Upper lobe of left lung (tissue), 6 donors: Measurements from ENCODE around the gene SLC12A7. TPM values are rescaled to one million over a fixed set of nuclear protein-coding genes. Genes with fewer than 3 reads are reported as not detected.

Experiments used
- ATAC-seq, 2 donors: fragments of 200-7000 bp; cut with Tn5 transposase; one replicate each; pipeline ENCODE4 v1.9.1; 2022; ENCODE audit warnings: mild to moderate bottlenecking in 2 of 2, moderate library complexity in 2 of 2; ENCODE audit not compliant: low FRiP score in 2 of 2
- DNase-seq, 2 donors: peaks; one replicate each; pipeline ENCODE4 v3.0.0-alpha.2; 2019 to 2020
- H3K27ac ChIP-seq, 4 donors: fragments of 200-600 bp; sonication (generic); one replicate each; pipeline ENCODE4 v1.5.1; 2016 to 2019
- H3K27me3 ChIP-seq, 4 donors: fragments of 200-600 bp; sonication (generic); one replicate each; pipeline ENCODE4 v1.5.1; 2017 to 2019
- H3K36me3 ChIP-seq, 4 donors: fragments of 200-600 bp; sonication (generic); one replicate each; pipeline ENCODE4 v1.5.1; 2016 to 2019
- H3K4me1 ChIP-seq, 4 donors: fragments of 200-600 bp; sonication (generic); one replicate each; pipeline ENCODE4 v1.5.1; 2018 to 2019
- H3K4me3 ChIP-seq, 4 donors: fragments of 200-600 bp; sonication (generic); one replicate each; pipeline ENCODE4 v1.5.1; 2017 to 2019; ENCODE audit warnings: mild to moderate bottlenecking in 2 of 4, moderate library complexity in 1 of 4
- H3K9me3 ChIP-seq, 4 donors: fragments of 200-600 bp; sonication (generic); one replicate each; pipeline ENCODE4 v1.5.1; 2018 to 2019
- EP300 ChIP-seq, 4 donors: sonication (generic); formaldehyde crosslinking; IDR thresholded peaks; one replicate each; pipeline ENCODE4 v1.5.1; 2017; ENCODE audit warnings: antibody characterized with exemption in 4 of 4, control low read depth in 2 of 4
- POLR2A ChIP-seq, 4 donors: fragments of 450-650 bp; IDR thresholded peaks; one replicate each; pipeline ENCODE4 v1.5.1; 2016 to 2017; ENCODE audit warnings: antibody characterized with exemption in 4 of 4, mild to moderate bottlenecking in 2 of 4
- POLR2AphosphoS5 ChIP-seq, 2 donors: sonication (generic); formaldehyde crosslinking; IDR thresholded peaks; one replicate each; pipeline ENCODE4 v1.5.1; 2017; ENCODE audit warnings: antibody characterized with exemption in 2 of 2
- WGBS, 2 donors: methylation state at CpG; one replicate each; pipeline ENCODE4 v1.1.5; 2017 to 2018; 5-methylcytosine and 5-hydroxymethylcytosine counted together
- total RNA-seq, 6 donors: library from RNA; depleted of rRNA in 4 of 6; stranded (reverse); fragments of >200 nt in 4 of 6; gene quantifications; one replicate each; pipeline versions ENCODE4 v1.1.0 to v1.2.1, GENCODE V29; 2016 to 2021
- TF ChIP-seq, protein P1 (sequence below), 6 experiments: fragments of 450-650 bp in 4 of 6; fragments of 200-600 bp in 2 of 6; sonication (generic) in 2 of 6; IDR thresholded peaks; one replicate each; pipeline ENCODE4 v1.5.1; 2016 to 2019; ENCODE audit warnings: antibody characterized with exemption in 6 of 6
- donor health status: DM: no; HTN: no; CAD: no; lungs with moderate emphysema.
- donor health status: DM: no; HTN: yes; CAD: no; lungs with severe emphysema.

SLC12A7 gene
- total RNA-seq, 6 donors from 2014 or later, result 31.3 to 138 (median 48.5) TPM

DNA sequence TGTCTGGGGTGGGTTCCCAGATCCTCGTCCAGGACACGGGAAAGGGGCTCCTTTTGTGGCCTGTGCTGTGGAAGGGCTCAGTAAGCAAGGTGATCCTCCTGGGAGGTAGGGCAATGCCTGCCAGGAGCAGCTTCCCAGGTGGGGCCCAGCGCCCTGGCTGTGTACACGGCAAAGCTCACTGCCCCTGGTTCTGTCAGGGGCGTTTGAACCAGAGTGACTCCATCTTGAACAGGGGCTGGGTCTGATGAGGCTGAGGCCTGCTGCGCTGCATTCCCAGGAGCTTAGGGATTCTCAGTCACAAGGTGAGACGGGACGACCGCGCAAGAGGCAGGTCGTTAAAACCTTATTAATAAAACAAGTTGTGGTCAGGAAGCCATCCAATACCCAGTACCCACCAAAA, 19.9 kb upstream of the SLC12A7 start:
- H3K9me3 ChIP-seq, result no peaks in the 10 kb centered on the region
- no peaks in the 10 kb centered on the region for H3K27me3 ChIP-seq
- peak overlapping the region in 2 of 4 donors; percentile 29 to 72 for H3K27ac ChIP-seq
- peaks cover 12 to 25% (median 19%) of the 10 kb centered on the region in 4 donors for H3K4me1 ChIP-seq
- no peak for ATAC-seq
- WGBS, 2 donors, result 89 to 93% methylated on average over 10 to 11 of the region's 11 CpGs
- no peak overlapping the region for H3K4me3 ChIP-seq
- peak in 1 of 2 donors; percentile 47 for DNase-seq
- TF ChIP-seq EP300 (IDR thresholded peaks at IDR 0.05) (no peak), POLR2AphosphoS5 (IDR thresholded peaks at IDR 0.05) (no peak), POLR2A (IDR thresholded peaks at IDR 0.05) (no peak)
- TF ChIP-seq, protein P1, sequence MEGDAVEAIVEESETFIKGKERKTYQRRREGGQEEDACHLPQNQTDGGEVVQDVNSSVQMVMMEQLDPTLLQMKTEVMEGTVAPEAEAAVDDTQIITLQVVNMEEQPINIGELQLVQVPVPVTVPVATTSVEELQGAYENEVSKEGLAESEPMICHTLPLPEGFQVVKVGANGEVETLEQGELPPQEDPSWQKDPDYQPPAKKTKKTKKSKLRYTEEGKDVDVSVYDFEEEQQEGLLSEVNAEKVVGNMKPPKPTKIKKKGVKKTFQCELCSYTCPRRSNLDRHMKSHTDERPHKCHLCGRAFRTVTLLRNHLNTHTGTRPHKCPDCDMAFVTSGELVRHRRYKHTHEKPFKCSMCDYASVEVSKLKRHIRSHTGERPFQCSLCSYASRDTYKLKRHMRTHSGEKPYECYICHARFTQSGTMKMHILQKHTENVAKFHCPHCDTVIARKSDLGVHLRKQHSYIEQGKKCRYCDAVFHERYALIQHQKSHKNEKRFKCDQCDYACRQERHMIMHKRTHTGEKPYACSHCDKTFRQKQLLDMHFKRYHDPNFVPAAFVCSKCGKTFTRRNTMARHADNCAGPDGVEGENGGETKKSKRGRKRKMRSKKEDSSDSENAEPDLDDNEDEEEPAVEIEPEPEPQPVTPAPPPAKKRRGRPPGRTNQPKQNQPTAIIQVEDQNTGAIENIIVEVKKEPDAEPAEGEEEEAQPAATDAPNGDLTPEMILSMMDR (IDR thresholded peaks at IDR 0.05), result no peak
- H3K36me3 ChIP-seq, result no peaks in the 10 kb centered on the region

DNA sequence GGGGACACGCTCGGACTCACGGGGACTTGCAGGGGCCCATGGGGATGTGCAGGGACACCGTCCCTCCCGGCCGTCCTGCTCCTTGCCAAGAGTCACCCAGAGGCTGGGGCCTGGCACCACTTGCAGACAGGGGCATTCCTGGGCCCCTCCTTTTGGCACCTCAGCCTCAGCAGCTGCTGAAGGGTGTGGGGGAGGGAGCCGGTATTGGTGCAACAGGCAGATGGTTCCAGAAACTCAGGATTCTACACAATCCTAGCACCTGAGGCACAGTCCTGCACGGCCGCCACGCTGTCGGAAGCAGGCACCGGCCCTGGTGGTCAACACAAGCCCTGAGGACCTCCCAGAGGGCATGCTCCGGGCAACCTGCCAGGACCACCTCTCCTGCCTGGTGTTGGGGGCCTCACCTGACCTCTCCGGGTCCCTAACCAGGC, 19.3 kb upstream of the SLC12A7 start:
- WGBS, 2 donors, result 80 to 85% methylated on average over 1 to 14 of the region's 14 CpGs
- DNase-seq, result peak; percentile 59 to 80
- TF ChIP-seq, protein P1 (IDR thresholded peaks at IDR 0.05), result no peak
- no peak for TF ChIP-seq POLR2A (IDR thresholded peaks at IDR 0.05)
- TF ChIP-seq POLR2AphosphoS5 (IDR thresholded peaks at IDR 0.05), result no peak
- TF ChIP-seq EP300 (IDR thresholded peaks at IDR 0.05), result no peak

DNA sequence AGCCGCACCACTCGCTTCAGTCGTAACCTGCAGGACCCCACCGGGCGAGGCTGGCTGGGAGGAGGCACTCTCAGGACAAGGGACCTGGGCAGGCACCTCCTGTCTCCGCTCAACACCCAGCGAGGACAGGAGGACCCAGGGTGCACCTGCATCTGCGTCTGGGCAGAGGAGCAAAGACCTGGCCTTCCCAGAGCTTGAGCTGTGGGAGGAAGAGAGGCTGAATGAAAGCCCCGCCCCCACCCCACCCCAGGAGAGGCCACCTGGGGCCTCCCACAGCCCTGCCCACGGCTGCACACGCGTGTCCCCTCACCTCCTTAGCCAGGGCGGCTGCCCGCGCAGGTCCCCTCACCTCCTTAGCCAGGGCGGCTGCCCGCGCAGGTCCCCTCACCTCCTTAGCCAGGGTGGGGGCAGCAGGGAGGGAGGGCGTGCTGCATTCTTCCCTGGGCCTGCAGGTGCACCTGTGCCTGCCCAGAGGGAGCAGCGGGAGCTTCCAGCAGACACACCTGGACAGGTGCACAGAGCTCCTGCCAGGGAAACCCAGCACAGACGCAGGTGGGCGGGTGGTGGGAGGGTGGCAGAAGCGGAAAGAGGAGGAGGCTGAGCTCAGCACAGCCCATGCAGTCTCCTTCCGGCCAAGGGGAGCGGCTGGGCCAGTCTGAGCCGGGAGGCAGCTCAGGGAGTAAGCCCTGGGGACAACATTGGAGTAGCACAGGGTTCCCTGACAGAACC, 18.5 kb upstream of the SLC12A7 start:
- TF ChIP-seq POLR2A (IDR thresholded peaks at IDR 0.05) (peak in 1 of 4 donors; percentile 27), POLR2AphosphoS5 (IDR thresholded peaks at IDR 0.05) (peak in 1 of 2 donors; percentile 26), EP300 (IDR thresholded peaks at IDR 0.05) (no peak)
- TF ChIP-seq, protein P1 (IDR thresholded peaks at IDR 0.05), result peak in 1 of 6 experiments; percentile 29
- WGBS, 2 donors, result 65 to 73% methylated on average over 12 to 26 of the region's 26 CpGs
- Histone ChIP-seq H3K27ac (peak overlapping the region; percentile 5 to 72 (median 69)), H3K4me1 (peaks cover 12 to 25% (median 19%) of the 10 kb centered on the region in 4 donors), H3K4me3 (peak overlapping the region in 1 of 4 donors; percentile 20), H3K27me3 (no peaks in the 10 kb centered on the region), H3K36me3 (no peaks in the 10 kb centered on the region), H3K9me3 (no peaks in the 10 kb centered on the region)
- ATAC-seq (peak; percentile 22 to 74), DNase-seq (peak; percentile 73 to 80)

More for the DNA sequence above, 19.3 kb upstream of the SLC12A7 start:
- Histone ChIP-seq H3K36me3 (no peaks in the 10 kb centered on the region), H3K27me3 (no peaks in the 10 kb centered on the region), H3K4me1 (peaks cover 12 to 25% (median 19%) of the 10 kb centered on the region in 4 donors), H3K4me3 (peak overlapping the region in 1 of 4 donors; percentile 20), H3K9me3 (no peaks in the 10 kb centered on the region), H3K27ac (peak overlapping the region; percentile 5 to 72 (median 69))
- peak in 1 of 2 donors; percentile 9 for ATAC-seq

DNA sequence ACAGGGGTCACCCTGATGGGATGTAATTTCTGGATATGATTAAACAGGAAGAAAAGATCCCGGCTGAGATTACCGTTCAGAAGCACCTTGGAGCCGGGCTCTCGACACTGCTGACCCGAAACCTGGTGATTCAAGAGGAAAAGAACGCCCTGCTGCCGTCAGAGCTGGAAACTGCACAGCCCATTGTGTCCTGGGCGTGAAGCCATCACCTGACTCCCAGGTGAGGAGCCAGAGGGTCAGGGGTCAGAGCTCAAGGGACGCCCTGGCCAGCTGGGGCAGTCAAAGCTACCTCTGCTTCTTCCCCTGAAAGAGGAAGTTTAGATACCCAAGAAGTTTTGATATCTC, 17.8 kb upstream of the SLC12A7 start:
- Histone ChIP-seq H3K27me3 (no peaks in the 10 kb centered on the region), H3K9me3 (no peaks in the 10 kb centered on the region), H3K4me3 (peak overlapping the region in 1 of 4 donors; percentile 20), H3K27ac (peak overlapping the region; percentile 5 to 72 (median 36)), H3K4me1 (peaks cover 12 to 25% (median 19%) of the 10 kb centered on the region in 4 donors), H3K36me3 (no peaks in the 10 kb centered on the region)
- WGBS, 2 donors, result 55% methylated on average over 9 of the region's 9 CpGs
- no peak for ATAC-seq
- TF ChIP-seq POLR2AphosphoS5 (IDR thresholded peaks at IDR 0.05), result no peak
- peak in 1 of 4 donors; percentile 71 for TF ChIP-seq EP300 (IDR thresholded peaks at IDR 0.05)
- DNase-seq, result peak in 1 of 2 donors; percentile 75

DNA sequence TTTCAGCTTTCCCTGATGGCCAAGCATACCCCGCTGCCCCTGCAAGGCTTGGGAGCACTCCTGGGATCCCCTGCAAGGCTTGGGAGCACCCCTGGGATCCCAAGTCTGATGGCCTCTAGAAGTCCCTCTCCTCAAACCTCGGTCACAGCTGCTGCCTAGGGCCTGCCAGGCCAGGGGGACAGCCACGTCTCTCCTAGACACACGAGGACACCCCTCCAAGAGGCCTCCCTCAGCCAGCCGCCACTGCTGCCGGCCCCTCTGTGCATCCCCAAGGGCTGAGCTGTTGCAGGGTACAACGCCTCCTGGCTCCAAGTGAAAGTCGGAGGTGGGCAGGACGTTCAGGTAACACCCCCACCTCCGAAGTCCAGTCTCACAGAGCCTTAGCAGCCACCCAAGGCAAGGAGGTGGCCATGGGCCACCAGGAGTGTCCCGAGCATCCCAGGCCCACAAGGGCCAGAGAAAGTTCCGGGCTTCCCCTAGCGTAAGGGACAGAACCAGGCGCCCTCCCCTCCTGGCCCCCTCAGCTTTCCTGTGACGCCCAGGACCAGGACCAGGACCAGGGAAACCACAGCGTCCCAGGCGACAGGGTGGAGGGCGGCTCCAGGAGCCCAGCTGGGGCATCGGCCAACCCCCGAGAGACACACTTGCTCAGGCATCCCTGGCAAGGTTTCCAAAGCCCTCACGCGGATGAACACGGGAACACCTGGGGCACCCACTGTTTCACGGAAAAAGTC, 17.3 kb upstream of the SLC12A7 start:
- Histone ChIP-seq H3K36me3 (no peaks in the 10 kb centered on the region), H3K4me3 (no peak overlapping the region), H3K9me3 (no peaks in the 10 kb centered on the region), H3K4me1 (peaks cover 12 to 25% (median 19%) of the 10 kb centered on the region in 4 donors), H3K27ac (peak overlapping the region in 3 of 4 donors; percentile 5 to 72 (median 27)), H3K27me3 (no peaks in the 10 kb centered on the region)
- 81 to 87% methylated on average over 10 to 24 of the region's 24 CpGs for WGBS, 2 donors
- ATAC-seq, result no peak
- DNase-seq, result peak; percentile 47 to 63
- TF ChIP-seq EP300 (IDR thresholded peaks at IDR 0.05), result no peak
- TF ChIP-seq, protein P1 (IDR thresholded peaks at IDR 0.05), result no peak
- TF ChIP-seq POLR2AphosphoS5 (IDR thresholded peaks at IDR 0.05), result no peak
- no peak for TF ChIP-seq POLR2A (IDR thresholded peaks at IDR 0.05)
